Measurements from ENCODE around the gene NOL8.

Gene NOL8

DNA sequence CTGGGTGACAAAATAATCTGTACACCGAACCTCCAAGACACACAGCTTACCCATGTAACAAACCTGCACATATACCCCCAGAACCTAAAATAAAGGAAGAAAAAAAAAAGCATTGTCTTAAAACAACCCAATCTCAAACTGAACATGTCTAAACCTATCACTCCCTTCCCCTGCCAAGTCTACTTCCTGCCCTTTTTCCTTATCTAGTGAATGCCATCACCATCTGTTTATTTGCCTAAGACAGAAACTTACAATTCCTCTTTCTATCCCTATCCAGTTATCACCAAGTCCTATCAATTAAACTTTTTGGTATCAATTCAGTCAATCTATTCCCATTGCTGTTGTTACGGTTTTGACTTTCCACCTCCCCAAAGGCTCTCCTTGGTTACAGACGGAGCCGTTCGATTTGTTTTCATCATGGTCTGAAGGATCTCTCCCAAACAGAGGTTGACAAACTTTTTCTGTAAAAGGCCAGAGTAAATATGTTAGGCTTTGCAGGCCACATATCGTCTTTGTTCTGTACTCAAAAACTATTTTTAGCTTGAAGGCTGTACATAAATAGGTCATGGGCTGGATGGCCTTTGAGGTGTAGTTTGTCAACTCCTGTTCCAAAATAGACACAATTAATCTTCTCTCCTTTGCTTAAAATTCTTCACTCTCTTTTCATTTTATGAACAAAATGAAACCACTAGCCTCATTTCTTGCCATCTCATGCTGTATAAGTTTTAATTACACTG is 12.1 kb downstream of the NOL8 start:
- DNase-seq (ENCODE audit: low read depth, low spot score), result no peak

DNA sequence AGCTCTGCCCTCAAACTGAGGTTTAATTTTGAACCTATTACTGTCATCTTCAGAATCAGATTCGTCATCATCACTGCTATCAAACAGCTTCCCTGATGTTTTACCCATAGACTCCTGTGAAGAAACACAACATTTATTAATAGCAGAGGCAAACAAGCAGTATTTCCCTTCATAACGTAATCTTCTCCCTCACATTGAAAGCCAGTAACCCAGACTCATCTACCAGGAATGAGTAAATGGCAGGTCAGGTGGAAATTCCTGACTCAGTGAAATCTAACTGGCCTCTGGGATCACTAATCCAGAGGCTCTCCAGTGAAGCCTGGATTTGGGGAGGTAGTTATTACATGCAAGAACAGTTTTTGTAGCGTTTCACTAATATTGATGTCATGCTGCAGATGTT is 14.6 kb downstream of the NOL8 start:
- no peak for DNase-seq (ENCODE audit: low read depth, low spot score)

DNA sequence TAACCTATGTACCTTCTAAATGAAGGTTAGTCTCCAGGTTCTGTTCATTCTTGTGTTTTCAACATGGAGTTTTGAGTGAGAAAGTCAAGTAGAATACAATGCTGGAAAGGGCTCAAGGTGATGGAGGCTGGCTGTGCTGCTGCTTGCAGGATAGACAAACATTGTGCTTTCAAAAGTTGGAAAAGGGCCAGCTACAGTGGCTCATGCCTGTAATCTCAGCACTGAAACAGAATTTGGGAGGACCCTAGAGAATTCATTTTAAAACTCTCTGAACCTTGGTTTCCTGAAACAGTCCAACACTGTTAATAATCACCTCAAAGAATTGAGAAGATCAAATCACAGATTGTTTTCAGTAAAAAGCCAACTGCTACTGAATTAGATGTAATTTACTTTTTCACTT is 16.3 kb downstream of the NOL8 start:
- DNase-seq (ENCODE audit: low read depth, low spot score), result no peak

DNA sequence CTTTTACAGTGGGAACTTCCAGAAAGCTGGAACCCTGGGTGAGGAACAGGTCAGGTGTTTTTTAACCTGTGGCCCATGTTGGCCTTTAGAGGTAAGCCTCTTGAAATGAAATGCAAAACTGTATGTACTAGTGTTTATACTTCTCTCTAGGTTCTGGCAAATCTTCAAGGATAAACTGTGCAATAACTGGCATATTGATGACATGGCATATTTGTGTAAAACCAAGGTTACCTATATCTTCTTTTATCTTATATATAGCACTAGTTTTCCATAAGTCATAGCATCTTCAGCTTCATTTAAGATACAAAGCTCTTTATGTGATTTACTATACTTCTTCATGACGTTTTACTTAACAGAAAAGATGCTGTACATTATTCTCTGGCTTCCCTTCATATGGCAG is 24.2 kb downstream of the NOL8 start:
- no peak for DNase-seq (ENCODE audit: low read depth, low spot score)

DNA sequence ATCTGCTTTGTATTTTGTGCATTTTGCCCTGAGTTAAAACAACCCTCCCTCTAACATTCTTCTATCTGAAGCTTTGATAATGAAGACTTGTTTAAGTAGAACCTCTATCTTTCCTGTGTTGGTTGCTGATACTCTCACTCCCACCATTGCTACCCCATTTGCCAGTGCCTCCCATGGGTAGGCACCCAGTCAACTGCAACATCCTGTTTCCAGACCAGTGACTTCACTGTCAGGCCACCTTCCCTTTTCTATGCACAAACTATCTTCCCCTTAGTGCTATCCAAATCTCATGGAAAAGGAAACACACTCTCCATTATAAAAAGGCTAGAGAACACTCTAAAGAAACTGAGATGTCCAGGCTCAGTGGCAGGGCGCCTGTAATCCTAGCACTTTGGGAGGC is 26.0 kb downstream of the NOL8 start:
- no peak for DNase-seq (ENCODE audit: low read depth, low spot score)

DNA sequence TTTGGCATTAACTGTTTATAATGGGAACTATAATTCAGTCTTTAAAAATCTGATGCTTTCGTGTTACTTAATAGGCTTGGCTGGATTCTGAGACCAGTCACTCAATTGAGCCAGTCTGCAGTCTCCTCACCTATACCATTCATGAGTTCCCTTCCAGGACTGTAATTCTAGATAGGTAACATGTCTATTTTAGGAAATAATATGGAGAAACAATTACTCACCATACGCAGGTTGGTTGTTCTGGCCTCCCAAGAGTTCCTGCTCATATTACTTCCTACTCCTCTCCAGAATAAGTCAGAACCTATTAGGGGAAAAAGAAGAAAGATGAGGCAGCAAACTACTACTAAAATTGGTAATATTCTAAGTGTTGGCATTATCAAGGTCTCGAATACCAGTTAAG is 27.1 kb downstream of the NOL8 start:
- no peak for DNase-seq (ENCODE audit: low read depth, low spot score)

DNA sequence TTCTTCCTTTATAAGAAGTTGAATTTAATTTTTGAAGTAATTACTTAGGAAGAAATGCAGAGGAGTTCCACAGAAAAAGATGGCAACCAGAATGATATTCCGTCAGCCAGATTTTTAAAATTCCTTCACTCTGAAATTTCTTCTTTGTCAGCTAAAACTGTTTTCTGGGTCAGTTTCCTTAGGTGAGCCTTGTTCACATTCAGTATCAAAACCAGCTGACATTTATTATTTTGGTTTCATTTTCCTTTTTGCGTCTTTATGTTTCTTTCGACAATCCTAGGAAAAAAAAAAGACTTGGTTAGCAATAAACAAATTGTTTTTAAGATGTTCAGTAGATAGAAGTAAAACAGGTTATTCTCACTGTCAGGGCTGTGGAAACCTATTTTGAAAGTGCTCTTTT is 27.5 kb downstream of the NOL8 start:
- DNase-seq (ENCODE audit: low read depth, low spot score), result no peak

DNA sequence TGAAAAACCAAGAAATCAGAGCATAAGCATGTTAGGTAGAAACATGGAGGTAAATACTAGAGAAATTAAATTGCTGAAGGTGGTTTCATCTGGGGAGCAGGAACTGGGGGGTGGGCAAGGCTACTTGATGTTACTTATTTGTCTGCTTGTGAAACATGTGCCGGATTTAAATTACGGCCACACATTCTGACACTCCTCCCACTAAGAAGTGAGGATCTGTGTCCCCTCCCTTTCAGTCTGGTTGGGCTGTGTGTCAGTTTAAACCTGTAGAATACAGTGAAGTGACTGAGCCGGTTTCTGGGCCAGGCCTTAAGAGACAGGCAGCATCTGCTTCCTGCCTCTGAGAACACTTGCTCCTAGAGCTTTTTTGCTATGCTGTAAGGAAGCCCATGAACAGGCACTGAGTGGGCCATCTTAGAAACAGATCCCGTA is 29.3 kb downstream of the NOL8 start:
- no peak for DNase-seq (ENCODE audit: low read depth, low spot score)

DNA sequence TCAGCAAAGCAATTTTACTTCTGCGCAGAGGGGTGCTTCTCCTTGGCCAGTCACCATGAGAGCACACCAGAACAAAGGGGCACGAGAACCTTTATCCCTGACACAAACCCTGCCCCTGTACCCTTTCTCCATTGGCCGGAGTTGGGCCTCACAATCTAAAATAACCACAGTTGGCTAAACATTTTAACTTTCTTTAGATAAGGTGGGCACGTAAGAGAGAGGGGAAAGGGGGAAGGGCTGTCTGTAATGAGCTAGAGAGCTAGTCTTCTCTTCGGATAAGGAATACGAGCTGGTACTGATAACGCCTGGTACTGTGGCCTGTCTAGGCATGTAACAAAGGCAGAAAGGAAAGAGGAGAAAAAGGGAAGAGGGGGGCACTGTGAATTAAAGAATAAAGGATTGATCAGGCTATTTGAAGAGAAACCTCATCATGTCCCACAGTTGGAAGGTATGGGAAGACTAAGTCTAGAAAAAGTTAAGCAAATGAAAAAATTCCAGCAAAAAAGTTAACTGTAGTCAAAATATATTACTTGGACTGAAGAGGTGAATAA is 29.8 kb downstream of the NOL8 start:
- DNase-seq (ENCODE audit: low read depth, low spot score), result no peak

DNA sequence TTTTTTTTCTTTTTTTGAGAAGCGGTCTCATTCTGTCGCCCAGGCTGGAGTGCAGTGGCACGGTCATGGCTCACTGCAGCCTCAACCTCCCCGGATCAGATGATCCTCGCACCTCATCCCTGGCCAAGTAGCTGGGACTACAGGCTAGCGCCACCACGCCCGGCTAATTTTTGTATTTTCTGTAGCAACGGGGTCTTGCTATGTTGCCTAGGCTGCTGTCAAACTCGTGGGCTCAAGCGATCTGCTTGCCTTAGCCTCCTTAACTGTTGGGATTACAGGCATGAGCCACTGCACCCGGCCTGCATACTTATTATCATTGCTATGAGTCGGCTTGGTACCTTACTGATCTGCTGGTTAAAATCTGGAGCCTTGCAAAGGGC is 30.9 kb downstream of the NOL8 start:
- DNase-seq (ENCODE audit: low read depth, low spot score), result no peak

DNA sequence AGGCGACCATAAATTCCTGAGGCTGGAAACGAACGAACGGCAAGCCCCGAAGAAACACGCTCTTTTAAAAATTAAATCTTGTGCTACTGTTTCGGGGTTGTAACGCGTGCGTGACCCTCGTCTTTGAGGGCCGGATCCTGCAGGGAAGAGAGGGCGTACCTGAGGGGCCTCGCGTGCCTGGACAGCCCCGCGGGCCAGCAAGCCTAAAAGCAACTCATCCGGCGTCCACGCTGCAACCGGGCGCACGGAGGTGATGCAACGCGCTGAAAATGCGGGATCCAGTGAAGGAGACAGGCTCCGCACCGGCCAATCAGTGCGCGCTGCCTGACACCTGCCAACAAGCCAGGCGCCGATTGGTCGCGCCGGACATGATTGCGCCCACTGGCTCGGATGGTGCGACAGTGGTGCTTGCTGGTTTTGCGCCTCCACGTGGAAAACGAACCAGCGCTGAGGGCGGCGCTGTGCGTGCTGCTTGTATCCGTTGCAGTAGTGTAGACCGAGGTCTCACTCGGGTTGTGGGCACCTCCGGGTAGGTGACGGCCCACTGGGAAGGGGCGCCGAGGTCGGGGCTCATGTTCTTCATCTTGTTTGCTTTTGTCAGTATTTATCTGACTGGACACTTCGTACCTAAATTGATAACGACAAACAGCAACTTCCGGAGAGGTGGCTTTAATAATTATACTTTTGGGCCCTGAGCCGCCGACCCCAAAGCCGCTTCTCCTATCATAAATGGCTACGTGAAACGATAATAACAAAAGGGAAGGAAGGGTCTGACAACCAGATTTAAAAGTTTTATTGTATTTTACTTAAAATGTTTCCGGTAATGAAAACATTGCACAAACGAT is 31.5 kb downstream of the NOL8 start, which contains the start of gene IARS1:
Gene IARS1 (minus strand): TSS at position 246 of the 845 bp plus-strand sequence. CDS start 4,278 bp downstream, outside the sequence.
- DNase-seq (ENCODE audit: low read depth, low spot score), result peak; percentile 95

DNA sequence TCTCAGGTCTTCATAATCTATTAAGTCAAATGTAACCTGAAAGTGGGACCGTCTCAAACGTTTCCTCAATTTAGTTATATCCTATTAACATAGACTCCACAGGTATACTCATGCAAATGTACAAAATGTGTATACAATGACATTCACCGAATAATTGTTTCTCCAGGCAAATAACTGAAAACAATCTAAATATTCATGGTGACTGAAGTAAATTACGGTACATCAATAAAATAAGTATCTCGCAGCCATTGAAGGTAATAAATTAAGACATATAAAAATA is 32.1 kb downstream of the NOL8 start:
- no peak for DNase-seq (ENCODE audit: low read depth, low spot score)

DNA sequence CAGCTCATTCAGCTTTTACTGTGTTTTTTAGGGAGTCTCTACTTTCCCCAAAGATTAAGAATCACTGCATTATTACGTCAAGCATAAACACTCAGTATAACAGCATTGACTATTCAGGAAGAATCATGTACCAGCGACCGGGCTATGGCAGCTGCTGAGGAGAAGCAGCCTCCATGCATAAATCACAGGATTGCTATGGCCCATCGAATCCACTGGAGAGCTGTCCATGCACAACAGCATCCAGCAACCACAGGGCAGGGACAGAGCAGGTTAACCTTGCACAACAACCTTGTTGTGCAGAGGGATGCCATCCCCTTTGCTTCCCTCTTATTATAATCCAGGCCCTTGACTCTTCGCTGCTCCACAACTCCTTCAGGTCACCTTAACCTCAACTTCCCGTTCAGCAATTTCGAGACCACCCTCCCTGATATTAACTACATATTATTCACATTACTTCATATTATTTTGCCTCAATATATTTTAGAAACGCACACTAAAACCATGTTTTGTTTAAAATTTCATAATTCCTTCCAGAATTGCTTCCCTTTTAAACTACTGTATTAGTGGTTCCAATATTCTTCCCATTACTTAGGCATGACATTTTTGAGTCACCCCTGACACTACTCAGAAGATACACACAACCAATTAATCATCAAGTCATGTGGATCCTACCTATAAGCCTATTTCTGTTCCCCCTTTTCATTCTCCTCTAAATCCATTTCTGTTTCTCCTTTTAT is 32.6 kb downstream of the NOL8 start:
- no peak for DNase-seq (ENCODE audit: low read depth, low spot score)

DNA sequence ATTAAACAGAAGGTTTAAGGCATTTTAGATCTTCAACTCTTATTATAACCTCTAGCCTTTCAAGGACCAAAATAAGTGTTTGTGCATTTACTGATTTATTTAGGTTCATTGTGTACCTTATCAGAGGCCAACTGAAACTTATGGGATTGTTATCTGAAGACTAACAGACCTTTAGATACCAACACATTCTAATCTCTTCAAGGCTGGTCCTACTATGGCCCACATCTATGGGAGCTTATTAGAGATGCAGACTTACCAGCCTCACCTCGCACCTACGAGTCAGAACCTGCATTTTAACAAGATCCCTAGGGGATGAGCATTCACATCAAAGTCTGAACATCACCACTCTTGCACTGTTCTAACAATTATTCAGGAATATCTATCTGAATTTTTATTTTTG is 33.6 kb downstream of the NOL8 start:
- DNase-seq (ENCODE audit: low read depth, low spot score), result no peak

DNA sequence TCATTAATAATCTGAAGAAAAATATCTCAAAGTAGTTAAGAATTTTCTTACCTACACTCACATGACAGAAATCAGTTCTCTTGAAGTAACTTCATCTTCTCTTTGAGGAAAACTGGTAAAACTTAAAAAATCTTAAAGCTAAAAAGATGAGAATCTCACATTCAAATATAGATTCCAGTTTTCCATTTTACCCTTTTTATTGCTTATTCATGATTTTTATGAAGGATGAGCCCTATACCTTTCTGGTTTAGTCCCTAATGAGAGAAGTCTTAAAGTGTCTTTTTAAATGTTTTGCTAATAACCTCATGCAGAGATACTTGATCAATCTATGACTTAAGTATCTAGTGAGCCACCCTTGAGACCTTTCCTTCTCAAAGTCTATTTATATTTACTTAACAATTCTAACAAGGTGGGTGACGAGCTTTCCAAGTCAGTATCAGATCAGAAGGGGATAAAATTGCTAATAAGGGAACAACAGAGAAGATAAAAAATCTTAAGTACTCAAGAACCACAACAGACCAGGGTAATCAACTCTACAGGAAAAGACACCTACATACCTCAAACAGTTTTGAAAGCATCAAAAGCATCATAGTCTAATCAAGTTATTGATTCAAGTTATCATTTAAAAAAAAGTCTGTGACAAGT is 34.2 kb downstream of the NOL8 start:
- no peak for DNase-seq (ENCODE audit: low read depth, low spot score)

DNA sequence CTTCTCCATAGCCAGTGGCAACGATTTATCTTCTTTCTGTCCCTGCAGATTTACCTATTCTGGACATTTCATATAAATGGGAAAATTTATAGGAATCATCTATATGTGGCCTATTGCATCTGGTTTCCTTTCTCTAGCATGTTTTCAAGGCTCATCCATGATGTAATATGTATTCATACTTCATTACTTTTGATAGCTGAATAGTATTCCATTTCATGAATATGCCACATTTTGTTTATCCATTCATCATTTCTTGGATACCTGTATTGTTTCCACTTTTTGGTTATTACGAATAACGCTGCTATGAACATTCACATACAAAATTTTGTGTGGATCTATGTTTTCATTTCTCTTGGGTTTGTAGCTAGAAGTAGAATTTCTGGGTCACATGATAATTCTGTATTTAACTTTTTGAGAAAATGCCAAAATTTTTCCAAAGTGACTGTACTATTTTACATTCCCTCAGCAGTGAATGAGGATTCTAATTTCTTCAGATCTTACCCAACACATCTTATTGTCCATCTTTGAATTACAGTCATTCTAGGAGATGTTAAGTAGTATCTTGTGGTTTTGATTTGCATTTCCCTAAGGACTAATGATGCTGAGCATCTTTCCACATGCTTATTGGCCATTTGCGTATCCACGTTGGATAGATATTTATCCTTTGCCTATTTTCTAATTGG is 35.3 kb downstream of the NOL8 start:
- DNase-seq (ENCODE audit: low read depth, low spot score), result no peak

DNA sequence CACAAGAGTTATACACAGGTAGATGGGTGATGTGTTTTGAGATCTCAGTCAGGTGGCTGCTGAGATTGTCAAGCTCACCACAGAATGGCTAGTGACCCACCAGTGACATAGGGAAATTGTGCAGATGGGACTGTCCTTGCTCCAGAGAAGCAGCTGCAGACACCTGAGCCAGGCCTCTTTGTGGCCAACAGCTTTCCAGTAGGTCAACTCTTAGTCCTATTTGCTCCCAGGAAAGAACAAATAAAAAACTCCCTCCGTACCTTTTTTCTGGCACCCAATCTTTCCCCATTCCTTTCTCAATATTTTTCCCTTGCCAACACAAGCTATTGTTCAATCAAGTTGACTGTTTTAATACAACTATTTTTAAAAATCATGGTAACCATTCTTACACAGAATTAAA is 45.8 kb downstream of the NOL8 start:
- no peak for DNase-seq (ENCODE audit: low read depth, low spot score)

DNA sequence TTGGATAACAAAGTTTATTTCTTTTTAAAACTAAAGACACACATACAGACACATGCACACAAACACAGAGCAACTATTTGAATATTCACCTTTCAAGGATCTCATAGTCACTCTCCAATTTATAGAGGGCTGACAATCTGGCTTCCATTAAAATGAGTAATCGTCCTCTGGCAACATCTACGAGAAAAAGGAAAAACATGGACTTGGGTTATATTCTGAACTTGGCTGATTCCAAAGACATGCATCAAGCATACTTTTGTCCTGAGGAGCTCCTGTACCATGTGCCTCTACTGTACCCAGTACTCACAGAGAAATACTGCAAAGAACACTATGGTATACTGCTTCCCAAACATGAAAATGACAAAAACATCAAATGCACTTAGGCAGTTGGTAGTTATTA is 47.0 kb downstream of the NOL8 start:
- no peak for DNase-seq (ENCODE audit: low read depth, low spot score)

DNA sequence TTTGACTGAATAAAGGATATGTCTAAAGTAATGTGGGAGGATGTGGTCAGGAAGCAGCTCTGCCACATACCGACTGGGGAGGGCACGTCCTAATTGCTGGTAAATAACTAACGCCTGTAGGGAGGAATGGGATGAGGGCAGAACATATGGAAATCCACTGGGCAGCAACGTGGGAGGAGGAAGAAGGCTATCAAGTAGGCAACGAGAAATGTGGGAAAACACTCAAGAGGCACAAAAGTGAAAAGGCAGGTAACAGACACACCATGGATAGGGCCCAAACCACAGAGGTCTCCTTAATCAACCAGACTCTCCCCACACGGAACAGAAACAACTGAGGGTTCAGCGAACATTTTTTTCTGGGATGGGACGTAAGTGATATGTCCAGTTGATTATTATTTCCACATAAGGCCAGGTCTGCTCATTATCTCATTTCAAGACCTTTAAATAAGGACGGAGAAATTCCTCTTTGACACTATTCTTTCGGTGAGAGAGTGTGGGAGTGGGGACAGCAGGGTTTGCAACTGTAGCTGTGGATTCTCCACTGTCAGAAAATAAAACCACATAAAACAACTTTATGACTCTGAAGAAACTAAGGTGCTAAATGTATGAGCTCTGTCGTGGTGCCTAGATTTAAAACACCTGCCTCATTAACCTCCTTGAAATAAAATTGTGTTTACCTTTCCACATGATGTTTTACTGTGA is 48.7 kb downstream of the NOL8 start:
- no peak for DNase-seq (ENCODE audit: low read depth, low spot score)

DNA sequence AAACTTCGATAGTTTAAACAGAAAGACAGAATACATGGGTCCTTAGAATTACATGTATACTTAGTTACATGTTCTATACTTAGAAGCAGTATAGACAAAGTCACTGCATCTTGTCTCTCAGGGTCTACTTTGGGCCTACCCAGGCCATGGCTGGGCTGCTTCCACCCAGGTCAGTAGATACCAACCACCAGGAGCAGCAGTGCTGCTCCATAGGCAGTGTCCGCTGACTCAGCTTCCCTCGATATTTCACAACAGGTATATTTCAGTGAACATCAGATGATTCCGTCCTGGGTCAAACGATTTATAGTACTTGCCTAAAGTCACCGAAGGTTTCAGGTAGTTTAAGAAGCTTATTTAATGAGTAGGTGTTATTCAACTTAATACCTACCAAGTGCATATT is 49.6 kb downstream of the NOL8 start:
- DNase-seq (ENCODE audit: low read depth, low spot score), result no peak

DNA sequence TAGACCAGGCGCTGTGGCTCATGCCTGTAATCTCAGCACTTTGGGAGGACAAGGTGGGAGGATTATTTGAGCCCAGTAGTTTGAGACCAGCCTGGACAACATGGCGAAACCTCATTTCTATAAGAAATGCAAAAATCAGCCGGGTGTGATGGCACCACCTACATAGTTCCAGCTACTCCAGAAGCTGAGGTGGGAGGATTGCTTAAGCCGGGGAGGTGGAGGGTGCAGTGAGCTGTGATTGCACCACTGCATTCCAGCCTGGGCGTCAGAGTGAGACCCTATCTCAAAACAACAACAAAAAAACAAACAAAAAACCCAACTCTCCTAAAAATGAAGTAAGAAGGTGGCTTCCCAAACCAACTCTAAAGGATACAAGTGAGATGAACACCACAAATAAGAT is 54.6 kb downstream of the NOL8 start:
- no peak for DNase-seq (ENCODE audit: low read depth, low spot score)
